K562 (cell line): ENCODE data around the gene LEMD3.

Experiments used
- BACH1 ChIP-seq: fragments of 200-800 bp; sonication (Bioruptor generic); IDR thresholded peaks from 2 replicates; pipeline ENCODE4 v1.6.1; 2016; ENCODE audit warnings: missing genetic modification characterization, missing compliant biosample characterization
- C11orf30 ChIP-seq: fragments of 450-650 bp; IDR thresholded peaks from 2 replicates; pipeline ENCODE4 v1.6.1; 2016; ENCODE audit warnings: low read depth, mild to moderate bottlenecking
- FOXJ3 ChIP-seq: sonication (generic); formaldehyde crosslinking; IDR thresholded peaks from 2 replicates; pipeline ENCODE4 v1.4.0; 2020; ENCODE audit warnings: mild to moderate bottlenecking, missing genetic modification reagents
- MTA3 ChIP-seq: fragments of 450-650 bp; formaldehyde crosslinking; IDR thresholded peaks from 2 replicates; pipeline ENCODE4 v1.6.1; 2017; ENCODE audit warnings: mild to moderate bottlenecking, borderline replicate concordance
- NFXL1 ChIP-seq: fragments of 450-650 bp; formaldehyde crosslinking; IDR thresholded peaks from 2 replicates; pipeline ENCODE4 v1.4.0; 2021; ENCODE audit warnings: mild to moderate bottlenecking
- POLR2A ChIP-seq: fragments of 450-650 bp; conservative IDR thresholded peaks from 2 replicates; pipeline ENCODE4 v1.6.1; 2016
- TEAD4 ChIP-seq, 2 experiments: sonication (generic) in 1 of 2; formaldehyde crosslinking in 1 of 2; IDR thresholded peaks; 2 replicates each; pipeline versions ENCODE4 v1.6.1 to v1.8.0; 2012 to 2022; ENCODE audit warnings: borderline replicate concordance in 1 of 2, inconsistent platforms in 1 of 2, low read length in 1 of 2, mild to moderate bottlenecking in 1 of 2, missing genetic modification reagents in 1 of 2
- ZBTB1 ChIP-seq: sonication (generic); formaldehyde crosslinking; IDR thresholded peaks from 2 replicates; pipeline ENCODE4 v1.8.1; 2023; ENCODE audit warnings: missing genetic modification reagents, low read depth, mild to moderate bottlenecking, borderline replicate concordance
- ZNF133 ChIP-seq: fragments of 250-450 bp; sonication (Bioruptor Pico); IDR thresholded peaks from 2 replicates; pipeline ENCODE4 v1.4.0; 2020; ENCODE audit warnings: mild to moderate bottlenecking
- ZNF696 ChIP-seq: fragments of 250-450 bp; sonication (Bioruptor Pico); conservative IDR thresholded peaks from 2 replicates; pipeline ENCODE4 v1.4.0; 2020; ENCODE audit warnings: mild to moderate bottlenecking, moderate library complexity
- TF ChIP-seq, protein P1 (sequence below): IDR thresholded peaks from 2 replicates; pipeline ENCODE4 v1.6.1; 2011; ENCODE audit warnings: borderline replicate concordance, low read depth, mild to moderate bottlenecking, moderate library complexity, low read length; ENCODE audit not compliant: insufficient read depth, poor library complexity, severe bottlenecking
- TF ChIP-seq, protein P2 (sequence below): fragments of 250-450 bp; sonication (Bioruptor Pico); IDR thresholded peaks from 2 replicates; pipeline ENCODE4 v1.9.0; 2021; ENCODE audit warnings: mild to moderate bottlenecking, inconsistent platforms

DNA sequence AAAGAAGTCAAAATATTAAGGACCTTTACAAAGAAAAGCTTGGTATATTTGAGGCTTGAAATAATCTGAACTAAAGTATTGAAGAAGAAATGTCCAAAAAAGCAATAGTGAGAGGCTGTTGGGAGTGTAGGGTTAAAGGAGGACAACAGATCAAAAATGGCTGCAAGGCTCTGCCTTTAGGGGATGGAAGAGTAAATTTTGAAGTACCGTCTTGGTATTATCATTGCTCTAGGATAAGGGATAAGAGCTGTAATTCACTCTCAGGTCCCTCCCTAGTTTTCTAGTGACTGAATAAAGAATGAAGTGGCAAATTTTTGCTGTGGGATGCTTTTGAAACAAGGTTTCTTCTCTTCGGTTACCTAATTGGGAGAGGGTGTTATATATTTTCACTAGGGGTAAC, 38.7 kb downstream of the LEMD3 start:
- TF ChIP-seq ZNF696 (no peak), NFXL1 (CRISPR knock-in tag) (no peak), MTA3 (no peak), ZNF133 (CRISPR knock-in tag) (no peak), TEAD4 (IDR thresholded peaks at IDR 0.05; ENCODE audit: low read length) (no peak), TEAD4 (CRISPR knock-in tag; IDR thresholded peaks at IDR 0.05; ENCODE audit: borderline replicate concordance) (no peak), BACH1 (tag) (no peak), C11orf30 (no peak), POLR2A (no peak), ZBTB1 (CRISPR knock-in tag) (no peak), FOXJ3 (CRISPR knock-in tag) (no peak)
- TF ChIP-seq, protein P1, sequence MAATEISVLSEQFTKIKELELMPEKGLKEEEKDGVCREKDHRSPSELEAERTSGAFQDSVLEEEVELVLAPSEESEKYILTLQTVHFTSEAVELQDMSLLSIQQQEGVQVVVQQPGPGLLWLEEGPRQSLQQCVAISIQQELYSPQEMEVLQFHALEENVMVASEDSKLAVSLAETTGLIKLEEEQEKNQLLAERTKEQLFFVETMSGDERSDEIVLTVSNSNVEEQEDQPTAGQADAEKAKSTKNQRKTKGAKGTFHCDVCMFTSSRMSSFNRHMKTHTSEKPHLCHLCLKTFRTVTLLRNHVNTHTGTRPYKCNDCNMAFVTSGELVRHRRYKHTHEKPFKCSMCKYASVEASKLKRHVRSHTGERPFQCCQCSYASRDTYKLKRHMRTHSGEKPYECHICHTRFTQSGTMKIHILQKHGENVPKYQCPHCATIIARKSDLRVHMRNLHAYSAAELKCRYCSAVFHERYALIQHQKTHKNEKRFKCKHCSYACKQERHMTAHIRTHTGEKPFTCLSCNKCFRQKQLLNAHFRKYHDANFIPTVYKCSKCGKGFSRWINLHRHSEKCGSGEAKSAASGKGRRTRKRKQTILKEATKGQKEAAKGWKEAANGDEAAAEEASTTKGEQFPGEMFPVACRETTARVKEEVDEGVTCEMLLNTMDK, result no peak
- TF ChIP-seq, protein P2, sequence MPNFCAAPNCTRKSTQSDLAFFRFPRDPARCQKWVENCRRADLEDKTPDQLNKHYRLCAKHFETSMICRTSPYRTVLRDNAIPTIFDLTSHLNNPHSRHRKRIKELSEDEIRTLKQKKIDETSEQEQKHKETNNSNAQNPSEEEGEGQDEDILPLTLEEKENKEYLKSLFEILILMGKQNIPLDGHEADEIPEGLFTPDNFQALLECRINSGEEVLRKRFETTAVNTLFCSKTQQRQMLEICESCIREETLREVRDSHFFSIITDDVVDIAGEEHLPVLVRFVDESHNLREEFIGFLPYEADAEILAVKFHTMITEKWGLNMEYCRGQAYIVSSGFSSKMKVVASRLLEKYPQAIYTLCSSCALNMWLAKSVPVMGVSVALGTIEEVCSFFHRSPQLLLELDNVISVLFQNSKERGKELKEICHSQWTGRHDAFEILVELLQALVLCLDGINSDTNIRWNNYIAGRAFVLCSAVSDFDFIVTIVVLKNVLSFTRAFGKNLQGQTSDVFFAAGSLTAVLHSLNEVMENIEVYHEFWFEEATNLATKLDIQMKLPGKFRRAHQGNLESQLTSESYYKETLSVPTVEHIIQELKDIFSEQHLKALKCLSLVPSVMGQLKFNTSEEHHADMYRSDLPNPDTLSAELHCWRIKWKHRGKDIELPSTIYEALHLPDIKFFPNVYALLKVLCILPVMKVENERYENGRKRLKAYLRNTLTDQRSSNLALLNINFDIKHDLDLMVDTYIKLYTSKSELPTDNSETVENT (CRISPR knock-in tag), result no peak
